K562 (cell line): Measurements from ENCODE around the gene CACNB1. TPM values are rescaled to one million over a fixed set of nuclear protein-coding genes. Genes with fewer than 3 reads are reported as not detected.

ENCODE experiments used
- ATAC-seq: fragments of 200-7000 bp; cut with Tn5 transposase; 3 replicates; pipeline ENCODE4 v1.9.1; 2020; ENCODE audit warnings: moderate library complexity
- BruUV-seq: library from RNA; stranded (reverse); fragments of 400-500 nt; replicated peaks from 2 replicates; lab custom pipeline; 2021; lab: Mats Ljungman, UMichigan
- CTCF ChIA-PET: fragments of 300-600 bp; formaldehyde crosslinking; extraction: SDS; loops from one replicate; lab custom pipeline; 2021; ENCODE audit warnings: low intra/inter-chr PET ratio; lab: Yijun Ruan, JAX
- POLR2A ChIA-PET: fragments of 300-600, 350-650 bp; sonication (Branson Sonifier 250); formaldehyde crosslinking; extraction: SDS; loops from one replicate; lab custom pipeline; 2021; ENCODE audit warnings: antibody characterized with exemption, inconsistent platforms; lab: Yijun Ruan, JAX
- DNase-seq, 4 experiments: peaks; one replicate each; pipeline versions ENCODE4 v3.0.0 to v3.0.0-alpha.2; 2011 to 2018; ENCODE audit warnings: low spot score in 3 of 4, mixed read lengths in 3 of 4; ENCODE audit errors: extremely low read depth in 1 of 4
- FAIRE-seq: peaks from 2 replicates; lab custom pipeline; 2011; peaks lifted over from hg19 to GRCh38; lab: Jason Lieb, UNC
- H2AFZ ChIP-seq: 2 replicates; pipeline ENCODE4 v1.6.0; 2011; ENCODE audit warnings: low read depth, low read length, control low read depth, inconsistent platforms
- H3K27ac ChIP-seq: fragments of 200-600 bp; 3 replicates; pipeline ENCODE4 v1.8.0; 2011; ENCODE audit warnings: low read depth, mild to moderate bottlenecking, control low read depth, inconsistent platforms, low read length, moderate library complexity, mixed read lengths; ENCODE audit errors: extremely low read depth
- H3K27me3 ChIP-seq, 2 experiments: fragments of 300-600 bp in 1 of 2; 2 replicates in 1 of 2; 3 replicates in 1 of 2; pipeline versions ENCODE4 v1.6.0 to v1.8.0; 2011; ENCODE audit warnings: inconsistent platforms in 2 of 2, low read length in 2 of 2, mild to moderate bottlenecking in 1 of 2, mixed read lengths in 1 of 2, moderate library complexity in 1 of 2; ENCODE audit not compliant: control insufficient read depth in 2 of 2, insufficient read depth in 2 of 2
- H3K36me3 ChIP-seq: fragments of 300-600 bp; 3 replicates; pipeline ENCODE4 v1.8.0; 2011; ENCODE audit warnings: mild to moderate bottlenecking, low read length, inconsistent platforms; ENCODE audit not compliant: control insufficient read depth, insufficient read depth
- H3K4me1 ChIP-seq, 2 experiments: fragments of 200-600 bp in 1 of 2; replicated peaks in 1 of 2; 2 replicates in 1 of 2; 3 replicates in 1 of 2; pipeline versions ENCODE4 v1.5.1 to v1.8.0; 2011; ENCODE audit warnings: inconsistent platforms in 2 of 2, low read length in 2 of 2, mild to moderate bottlenecking in 1 of 2, mixed read lengths in 1 of 2, moderate library complexity in 1 of 2; ENCODE audit not compliant: control insufficient read depth in 2 of 2, insufficient read depth in 2 of 2
- H3K4me2 ChIP-seq: 2 replicates; pipeline ENCODE4 v1.6.1; 2011; ENCODE audit warnings: low read length, control low read depth, inconsistent platforms, mixed read lengths; ENCODE audit not compliant: insufficient read depth
- H3K4me3 ChIP-seq: fragments of 200-600 bp; sonication (generic), shearing (Covaris generic); 2 replicates; pipeline ENCODE4 v1.5.1; 2016; ENCODE audit warnings: control low read depth, inconsistent platforms
- H3K79me2 ChIP-seq: fragments of 200-600 bp; 3 replicates; pipeline ENCODE4 v1.8.0; 2011; ENCODE audit warnings: low read length, inconsistent platforms; ENCODE audit not compliant: control insufficient read depth, insufficient read depth
- H3K9ac ChIP-seq, 2 experiments: 2 replicates each; pipeline versions ENCODE4 v1.6.0 to v1.6.1; 2011; ENCODE audit warnings: low read depth in 2 of 2, low read length in 2 of 2, control low read depth in 1 of 2, inconsistent platforms in 1 of 2, mild to moderate bottlenecking in 1 of 2, mixed read lengths in 1 of 2; ENCODE audit not compliant: insufficient read depth in 1 of 2
- H3K9me1 ChIP-seq: one replicate; pipeline ENCODE4 v1.6.0; 2011; ENCODE audit warnings: inconsistent platforms, mild to moderate bottlenecking, low read length, moderate library complexity; ENCODE audit not compliant: control insufficient read depth, insufficient read depth
- H3K9me3 ChIP-seq: replicated peaks from 2 replicates; pipeline ENCODE4 v1.5.1; 2011; ENCODE audit warnings: low read depth, low read length, inconsistent platforms; ENCODE audit not compliant: control insufficient read depth, insufficient read depth
- H4K20me1 ChIP-seq: replicated peaks from 2 replicates; pipeline ENCODE4 v1.6.1; 2011; ENCODE audit warnings: low read length, inconsistent platforms, mixed read lengths; ENCODE audit not compliant: control insufficient read depth, insufficient read depth
- C11orf30 ChIP-seq: fragments of 450-650 bp; IDR thresholded peaks from 2 replicates; pipeline ENCODE4 v1.6.1; 2016; ENCODE audit warnings: low read depth, mild to moderate bottlenecking
- CREM ChIP-seq: IDR thresholded peaks from 2 replicates; pipeline ENCODE4 v1.6.1; 2014; ENCODE audit warnings: antibody characterized with exemption, low read depth
- MTA1 ChIP-seq: fragments of 450-650 bp; IDR thresholded peaks from 2 replicates; pipeline ENCODE4 v1.6.1; 2017; ENCODE audit warnings: borderline replicate concordance
- NR3C1 ChIP-seq: sonication (generic); formaldehyde crosslinking; IDR thresholded peaks from 2 replicates; pipeline ENCODE4 v1.8.1; 2022; ENCODE audit warnings: missing genetic modification reagents
- PHB2 ChIP-seq: fragments of 450-650 bp; IDR thresholded peaks from 2 replicates; pipeline ENCODE4 v1.6.1; 2017; ENCODE audit warnings: low read depth
- RBBP5 ChIP-seq: fragments of 200-600 bp; sonication (generic); IDR thresholded peaks from 2 replicates; pipeline ENCODE4 v1.6.1; 2012; ENCODE audit warnings: borderline replicate concordance, mild to moderate bottlenecking, low read length, control low read depth, inconsistent platforms; ENCODE audit not compliant: insufficient read depth, poor library complexity, severe bottlenecking
- SFPQ ChIP-seq: fragments of 200-400 bp; formaldehyde crosslinking; IDR thresholded peaks from 2 replicates; pipeline ENCODE4 v1.6.1; 2017; ENCODE audit warnings: mild to moderate bottlenecking, low read depth, low read length, moderate library complexity
- SMARCB1 ChIP-seq: IDR thresholded peaks from 2 replicates; pipeline ENCODE4 v1.6.1; 2011; ENCODE audit warnings: improper control_type of control experiment, low read depth; ENCODE audit not compliant: insufficient read length
- SREBF1 ChIP-seq: fragments of 150-350 bp; IDR thresholded peaks from 2 replicates; pipeline ENCODE4 v1.6.1; 2014; ENCODE audit warnings: antibody characterized with exemption, low read depth, low read length, borderline replicate concordance
- TFAP4 ChIP-seq: sonication (generic); formaldehyde crosslinking; IDR thresholded peaks from 2 replicates; pipeline ENCODE4 v1.8.0; 2022; ENCODE audit warnings: missing genetic modification reagents, mild to moderate bottlenecking, moderate library complexity, borderline replicate concordance
- YBX1 ChIP-seq: fragments of 450-650 bp; IDR thresholded peaks from 2 replicates; pipeline ENCODE4 v1.7.1; 2016; ENCODE audit warnings: mild to moderate bottlenecking
- ZFP36 ChIP-seq: fragments of 150-350 bp; IDR thresholded peaks from 2 replicates; pipeline ENCODE4 v1.6.1; 2018; ENCODE audit warnings: low read length, low read depth; ENCODE audit not compliant: partially characterized antibody
- ZNF511 ChIP-seq: sonication (generic); formaldehyde crosslinking; IDR thresholded peaks from 2 replicates; pipeline ENCODE4 v1.8.0; 2022; ENCODE audit warnings: mild to moderate bottlenecking, missing genetic modification reagents
- ZNF766 ChIP-seq: fragments of 200-800 bp; sonication (Bioruptor generic); conservative IDR thresholded peaks from 2 replicates; pipeline ENCODE4 v1.6.1; 2016; ENCODE audit warnings: missing genetic modification characterization, missing compliant biosample characterization
- ZNF778 ChIP-seq: fragments of 450-650 bp; formaldehyde crosslinking; IDR thresholded peaks from 2 replicates; pipeline ENCODE4 v1.4.0; 2020; ENCODE audit warnings: mild to moderate bottlenecking, moderate library complexity
- WGBS: fragments of 100-300 bp; shearing (Covaris generic); methylation state at CpG from one replicate; pipeline ENCODE4 v1.1.6; 2016; ENCODE audit warnings: low coverage, mixed read lengths; ENCODE audit not compliant: insufficient coverage; ENCODE audit errors: missing lambda C conversion rate; 5-methylcytosine and 5-hydroxymethylcytosine counted together
- in situ Hi-C: fragments of 300-500 bp; cut with MboI; formaldehyde crosslinking; loops from 4 replicates; pipeline ENCODE4 v1.15.0; 2018; ENCODE audit warnings: inconsistent platforms, mixed read lengths
- intact Hi-C: fragments of 100-400 bp; cut with micrococcal nuclease; formaldehyde crosslinking; loops from 2 replicates; pipeline ENCODE4 v1.14.2; 2022
- polyA plus RNA-seq, 8 experiments: library from polyadenylated mRNA; depleted of rRNA in 4 of 8; stranded (reverse) in 5 of 8; unstranded in 3 of 8; fragments of >200 nt; fragmentation: Nextera tagmentation in 2 of 8; fragmentation: Illumina TruSeq in 1 of 8; extraction: Ambion mirVana in 2 of 8; extraction: Trizol in 1 of 8; gene quantifications; 2 replicates each; pipeline versions ENCODE4 v1.2.1 to v1.2.3, GENCODE V29; 2011 to 2014; ENCODE audit warnings: inconsistent platforms in 1 of 8, missing spikeins in 1 of 8
- total RNA-seq, 7 experiments: library from RNA; depleted of rRNA in 6 of 7; stranded (reverse); fragments of >200 nt in 6 of 7; fragmentation: Illumina TruSeq in 2 of 7; extraction: Trizol in 2 of 7; gene quantifications; 2 replicates each; pipeline versions ENCODE4 v1.2.1 to v1.2.3, GENCODE V29; 2011 to 2021; ENCODE audit warnings: low replicate concordance in 1 of 7

Gene CACNB1
- total and polyA plus RNA-seq, 9 of the 15 experiments (the other 6 are each of a cell fraction or from before 2014, with no cell fraction given): 0.08 to 7.4 (median 3.0) TPM

DNA sequence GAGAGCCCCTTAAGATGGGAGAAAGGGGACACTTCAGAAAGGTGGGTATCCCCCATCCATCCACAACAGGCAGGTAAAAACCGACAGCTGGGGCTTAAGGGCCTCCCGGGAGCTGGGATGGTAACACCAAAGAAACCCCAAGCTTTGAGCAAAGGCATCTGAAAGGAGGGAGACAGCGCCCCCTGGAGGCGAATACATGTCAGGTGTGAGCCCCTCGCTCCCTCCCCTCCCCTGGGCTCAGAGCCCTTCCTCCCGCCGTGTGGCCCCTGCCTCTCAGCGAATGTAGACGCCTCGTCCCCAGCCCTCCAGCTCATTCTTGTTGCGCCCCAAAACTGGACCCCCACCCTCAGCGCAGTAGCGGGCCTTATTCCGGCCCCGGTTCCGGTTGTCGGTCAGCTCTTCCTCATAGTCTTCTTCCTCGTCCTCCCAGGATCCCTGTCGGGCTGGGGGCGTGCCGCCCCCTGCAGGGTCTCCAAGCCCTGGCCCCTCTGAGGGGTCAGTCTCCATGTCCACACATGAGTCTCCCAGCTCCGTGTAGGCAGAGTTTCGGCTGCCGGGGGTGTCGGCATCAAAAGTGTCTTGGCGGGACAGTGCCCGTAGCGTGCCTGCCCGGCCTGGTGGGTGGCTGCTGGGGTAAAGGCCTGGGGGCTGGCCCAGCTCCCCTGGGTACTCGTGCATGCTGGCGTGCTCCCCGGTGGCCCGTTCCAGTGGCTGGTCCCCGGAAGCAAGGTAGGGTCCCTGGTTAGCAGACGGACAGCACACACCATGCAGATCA lies 22.4 kb downstream of the CACNB1 start (continued):
- no peak for TF ChIP-seq ZFP36
- peak; percentile 83 for TF ChIP-seq ZNF766 (CRISPR knock-in tag)
- no peak for TF ChIP-seq YBX1
- peak; percentile 41; the same call in 1 of the 2 replicates for TF ChIP-seq CREM
- peak; percentile 39; the same call in 1 of the 2 replicates for TF ChIP-seq TFAP4 (CRISPR knock-in tag)
- TF ChIP-seq ZNF778 (CRISPR knock-in tag): no peak
- no peak for TF ChIP-seq C11orf30

- Histone ChIP-seq H3K79me2 (no peaks in the 10 kb centered on the region), H4K20me1 (peaks cover 6% of the 10 kb centered on the region), H2AFZ (no peak overlapping the region), H3K4me2 (no peak overlapping the region), H3K9me3 (no peaks in the 10 kb centered on the region), H3K27me3 (no peaks in the 10 kb centered on the region), H3K4me3 (no peak overlapping the region), H3K9me1 (peaks cover 5% of the 10 kb centered on the region), H3K36me3 (peaks cover 12% of the 10 kb centered on the region; the same call in 2 of the 3 replicates), H3K4me1 (peaks cover 7 to 33% of the 10 kb centered on the region in 2 experiments), H3K27ac (no peak overlapping the region), H3K9ac (no peak overlapping the region)
- intact Hi-C loops (no loop called here), in situ Hi-C loops (no loop called here)
- WGBS: 39% methylated on average over 9 of the region's 10 CpGs
- no peak for DNase-seq
- ChIA-PET CTCF (interaction anchor here (2.5 kb wide), 1 partner anchor 104 kb away, joined by 6 read pairs; no protein-coding TSS in a partner anchor), POLR2A (interaction anchor here (0.5 to 2.5 kb wide), 3 partner anchors 9 to 508 kb away, joined by 3 to 14 read pairs (median 3); no protein-coding TSS in a partner anchor)
- ATAC-seq: no peak
- no TSS peak for BruUV-seq
- FAIRE-seq: no peak
- no peak for TF ChIP-seq ZNF511 (CRISPR knock-in tag)
- TF ChIP-seq SREBF1: no peak
- TF ChIP-seq NR3C1: no peak
- no peak for TF ChIP-seq RBBP5
- TF ChIP-seq PHB2: no peak
- no peak for TF ChIP-seq MTA1
- TF ChIP-seq SFPQ: no peak
- TF ChIP-seq SMARCB1: no peak
Observed at GRCh38 chr17:39173526-39174274, 23.8 kb downstream of the CACNB1 start.
